HG03064 (cell line): ENCODE results near the gene VNN1.
"Not testable (repeated sequence)": the region's sequence is repeated elsewhere in the genome, so short reads cannot be mapped to it uniquely, and the experiment has no call there.

Experiments used
- ATAC-seq: cut with Tn5 transposase; IDR thresholded peaks from one replicate; pipeline ENCODE4 v1.9.1; 2021; ENCODE audit warnings: low read depth; ENCODE audit not compliant: unreplicated experiment

The VNN1 gene

DNA sequence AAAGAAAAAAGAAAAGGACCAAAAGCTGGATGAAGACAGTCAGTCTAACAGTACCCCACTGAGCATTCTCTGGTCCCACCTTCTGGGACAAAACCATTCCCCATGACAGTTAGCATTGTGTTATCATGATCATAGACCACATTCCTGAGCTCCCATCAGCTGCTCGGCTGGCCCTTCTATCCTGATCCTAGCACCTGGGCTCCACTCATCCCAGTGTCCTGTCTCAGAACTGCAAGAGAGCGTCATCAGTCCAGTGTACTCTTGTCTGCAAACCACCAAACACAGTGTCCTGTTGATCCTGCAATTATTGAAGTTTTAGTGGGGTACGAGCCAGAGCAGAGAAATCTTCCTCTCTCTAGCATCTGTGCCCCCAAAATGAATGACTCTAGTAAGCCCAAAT is 38.9 kb downstream of the VNN1 start:
- ATAC-seq: no peak

- no peak for ATAC-seq
Measured at GRCh38 chr6:132673376-132674094, 40.3 kb downstream of the VNN1 start.

GRCh38 chr6:132671295-132671694 is 42.6 kb downstream of the VNN1 start:
- no peak for ATAC-seq

- no peak for ATAC-seq
Measured at GRCh38 chr6:132669690-132670291, 44.1 kb downstream of the VNN1 start.

GRCh38 chr6:132666118-132666517 is 47.7 kb downstream of the VNN1 start:
- no peak for ATAC-seq

DNA sequence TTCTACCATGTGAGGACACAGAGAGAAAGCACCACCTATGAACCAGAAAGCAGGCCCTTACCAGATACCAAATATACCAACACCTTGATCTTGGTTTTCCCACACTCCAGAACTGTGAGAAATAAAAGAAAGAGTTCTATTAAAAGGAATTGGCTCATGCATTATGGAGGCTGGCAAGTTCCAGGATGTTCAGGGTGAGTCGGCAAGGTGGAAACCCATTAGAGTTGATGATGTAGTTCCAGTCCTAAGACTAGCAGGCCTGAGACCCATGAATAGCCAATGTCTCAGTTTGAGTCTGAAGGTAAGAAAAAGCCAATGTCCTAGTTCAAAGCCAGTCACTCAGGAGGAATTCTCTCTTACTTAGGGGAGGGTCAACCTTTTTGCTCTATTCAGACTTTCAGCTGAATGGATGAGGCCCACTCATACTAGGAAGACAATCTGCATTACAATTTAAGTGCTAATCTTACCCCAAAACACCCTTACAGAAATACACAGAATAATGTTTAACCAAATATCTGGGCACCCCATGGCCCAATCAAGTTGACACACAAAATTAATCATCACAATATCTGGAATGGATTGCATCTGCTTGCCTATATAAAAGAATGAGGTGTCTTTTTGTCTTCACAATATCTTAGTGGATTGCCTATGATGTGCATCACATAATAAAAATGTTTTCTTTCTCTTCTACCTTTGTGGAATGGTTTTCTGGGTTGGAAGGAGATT is 49.4 kb downstream of the VNN1 start:
- no peak for ATAC-seq

GRCh38 chr6:132663661-132664060 is 50.2 kb downstream of the VNN1 start:
- no peak for ATAC-seq

DNA sequence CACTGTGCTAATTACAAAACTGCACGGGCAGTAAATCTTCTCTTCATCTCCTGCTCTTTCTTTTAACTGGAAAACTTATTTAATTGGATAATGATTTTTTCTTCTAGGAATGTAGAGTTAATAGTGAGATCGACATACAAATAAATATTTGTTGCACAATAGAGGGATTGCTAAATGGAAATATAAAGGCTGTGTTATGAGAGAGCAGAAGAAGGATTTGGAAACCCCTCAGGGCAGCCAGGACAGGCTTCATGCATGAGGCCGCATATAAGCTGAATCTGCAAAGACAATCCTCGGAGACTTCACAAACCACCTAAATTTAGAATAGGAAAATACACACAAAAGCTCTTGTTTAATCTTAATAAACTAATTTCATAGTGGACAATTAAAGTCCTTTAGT is 51.9 kb downstream of the VNN1 start:
- ATAC-seq: no peak

GRCh38 chr6:132659082-132659481 is 54.8 kb downstream of the VNN1 start, which contains the start of gene TAAR1:
Gene TAAR1, minus strand, starts transcription at chr6:132659182. Its CDS starts 13,179 bp downstream, at chr6:132646003.
- ATAC-seq: no peak

DNA sequence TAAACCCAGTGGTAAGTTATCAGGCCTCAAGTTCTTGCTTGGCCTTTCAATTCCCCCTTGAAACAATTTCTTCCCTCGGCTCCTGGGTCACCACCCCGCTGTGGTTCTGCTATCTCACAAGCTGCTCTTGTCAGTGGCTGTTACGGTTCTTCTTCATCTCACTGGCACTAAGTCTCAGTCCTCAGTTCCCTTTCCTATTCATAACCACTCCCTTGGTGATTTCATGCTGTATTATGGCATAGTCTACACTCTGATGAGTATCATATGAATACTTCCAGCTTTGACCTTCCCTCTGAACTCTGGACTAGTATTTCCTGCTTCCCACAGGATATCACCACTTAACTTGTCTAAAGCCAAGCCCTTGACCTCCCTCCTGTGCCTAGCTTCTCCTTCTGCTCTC is 62.8 kb downstream of the VNN1 start:
- ATAC-seq: no peak

DNA sequence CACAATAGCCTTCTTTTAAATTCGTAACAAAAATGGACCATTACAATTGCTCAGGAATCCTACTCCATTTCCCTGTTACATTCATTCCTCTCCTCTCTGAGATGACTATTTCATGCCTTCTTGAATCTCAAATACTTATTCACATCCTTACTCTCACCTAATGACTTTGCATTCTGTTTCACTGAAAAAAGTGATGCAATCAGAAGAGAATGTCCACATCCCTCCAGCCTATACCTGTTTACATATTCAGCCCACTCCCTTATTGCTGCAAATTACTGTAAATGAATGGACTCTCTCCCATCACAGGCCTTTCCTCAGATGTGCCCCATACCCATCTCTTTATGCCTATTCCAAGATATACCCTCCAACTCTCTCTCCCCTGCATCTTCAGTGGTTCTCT is 63.4 kb downstream of the VNN1 start:
- ATAC-seq: no peak

GRCh38 chr6:132648828-132649227 is 65.0 kb downstream of the VNN1 start:
- ATAC-seq: no peak

DNA sequence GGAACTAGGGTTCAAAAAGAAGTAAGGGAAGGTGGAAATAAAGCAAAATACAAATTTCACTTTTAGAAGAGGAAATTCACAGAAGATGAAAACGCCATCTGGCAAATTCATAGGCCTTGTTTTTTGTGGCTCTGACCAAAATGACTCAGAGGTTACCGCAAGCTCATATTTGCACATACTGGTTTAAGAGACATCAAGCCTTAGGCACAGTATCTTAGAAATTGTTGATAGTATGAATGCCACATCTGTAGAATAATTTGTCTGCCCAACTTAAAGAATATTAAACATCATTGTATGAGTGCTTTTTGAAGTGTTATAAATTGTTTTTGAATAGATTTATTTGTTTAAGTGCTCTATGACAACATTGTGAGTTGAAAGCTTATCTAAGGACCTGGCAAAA is 65.5 kb downstream of the VNN1 start:
- ATAC-seq: no peak

DNA sequence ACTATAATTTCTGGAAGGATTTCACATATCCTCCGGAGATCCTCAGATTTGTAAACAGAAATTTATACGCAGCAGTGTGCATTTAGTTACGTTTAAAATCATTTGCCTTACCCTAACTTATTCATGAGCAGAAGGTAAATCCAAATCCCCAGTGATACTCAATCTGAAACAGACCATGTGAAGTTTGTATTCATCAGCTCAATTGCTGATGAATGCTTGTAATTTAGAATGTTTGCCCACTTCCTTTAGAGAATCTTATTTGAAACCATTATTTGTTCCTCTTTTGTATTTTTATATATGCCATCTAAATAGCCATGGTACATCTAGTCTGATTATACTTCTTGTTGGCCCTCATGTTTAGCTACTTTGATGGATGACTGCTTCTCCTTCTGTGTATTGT is 70.3 kb downstream of the VNN1 start:
- no peak for ATAC-seq

- ATAC-seq: not testable (repeated sequence)
Measured at GRCh38 chr6:132637135-132637534, 76.7 kb downstream of the VNN1 start.

DNA sequence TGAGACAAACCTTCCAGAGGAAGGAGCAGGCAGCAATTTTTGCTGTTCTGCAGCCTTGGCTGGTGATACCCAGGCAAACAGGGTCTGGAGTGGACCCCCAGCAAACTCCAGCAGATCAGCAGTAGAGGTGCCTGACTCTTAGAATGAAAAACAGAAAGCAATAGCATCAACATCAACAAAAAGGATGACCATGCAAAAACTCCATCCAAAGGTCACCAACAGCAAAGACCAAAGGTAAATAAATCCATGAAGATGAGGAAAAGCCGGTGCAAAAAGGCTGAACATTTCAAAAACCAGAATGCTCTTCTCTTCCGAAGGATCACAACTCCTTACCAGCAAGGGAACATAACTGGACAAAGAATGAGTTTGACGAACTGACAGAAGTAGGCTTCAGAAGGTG is 77.9 kb downstream of the VNN1 start:
- not testable (repeated sequence) for ATAC-seq

DNA sequence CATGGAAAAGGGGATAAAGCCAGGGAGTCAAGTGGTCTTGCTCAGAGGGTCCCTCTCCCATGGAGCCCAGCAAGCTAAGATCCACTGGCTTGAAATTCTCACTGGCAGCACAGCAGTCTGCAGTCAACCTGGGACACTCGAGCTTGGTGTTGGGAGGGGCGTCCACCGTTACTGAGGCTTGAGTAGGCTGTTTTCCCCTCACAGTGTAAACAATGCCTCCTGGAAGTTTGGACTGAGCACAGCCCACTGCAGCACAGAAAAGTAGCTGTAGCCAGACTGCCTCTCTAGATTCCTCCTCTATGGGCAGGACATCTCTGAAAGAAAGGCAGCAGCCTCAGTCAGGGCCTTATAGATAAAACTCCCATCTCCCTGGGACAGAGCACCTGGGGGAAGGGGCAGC is 78.6 kb downstream of the VNN1 start:
- ATAC-seq: not testable (repeated sequence)

DNA sequence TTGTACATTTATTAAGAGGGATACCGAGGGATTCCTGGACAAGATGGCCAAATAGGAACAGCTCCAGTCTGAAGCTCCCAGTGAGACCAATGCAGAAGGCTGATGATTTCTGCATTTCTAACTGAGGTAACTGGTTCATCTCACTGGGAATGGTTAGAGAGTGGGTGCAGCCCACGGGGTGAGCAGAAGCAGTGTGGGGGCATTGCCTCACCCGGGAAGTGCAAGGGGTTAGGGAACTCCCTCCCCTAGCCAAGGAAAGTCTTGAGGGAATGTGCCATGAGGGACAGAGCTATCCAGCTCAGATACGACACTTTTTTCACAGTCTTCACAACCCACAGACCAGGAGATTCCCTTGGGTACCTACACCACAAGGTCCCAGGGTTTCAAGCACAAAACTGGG is 79.1 kb downstream of the VNN1 start:
- no peak for ATAC-seq

- ATAC-seq: no peak
Measured at GRCh38 chr6:132633362-132633761, 80.5 kb downstream of the VNN1 start.
